GM18951 (cell line): ENCODE data around the gene SNX12.
A peak's percentile ranks its signal among the peaks of the same experiment; 100 is the strongest.

ENCODE experiments used
- POLR2A ChIP-seq: IDR thresholded peaks from 4 replicates; pipeline ENCODE4 v1.6.1; 2011; ENCODE audit warnings: mild to moderate bottlenecking; ENCODE audit not compliant: insufficient read length, insufficient read depth; ENCODE audit errors: extremely low read depth
- in situ Hi-C: fragments of 300-500 bp; cut with MboI; formaldehyde crosslinking; loops from one replicate; pipeline ENCODE4 v1.12.0; 2022; ENCODE audit warnings: low sequenced_read_pairs, mixed read lengths, inconsistent platforms; ENCODE audit not compliant: unreplicated experiment

The SNX12 gene

DNA sequence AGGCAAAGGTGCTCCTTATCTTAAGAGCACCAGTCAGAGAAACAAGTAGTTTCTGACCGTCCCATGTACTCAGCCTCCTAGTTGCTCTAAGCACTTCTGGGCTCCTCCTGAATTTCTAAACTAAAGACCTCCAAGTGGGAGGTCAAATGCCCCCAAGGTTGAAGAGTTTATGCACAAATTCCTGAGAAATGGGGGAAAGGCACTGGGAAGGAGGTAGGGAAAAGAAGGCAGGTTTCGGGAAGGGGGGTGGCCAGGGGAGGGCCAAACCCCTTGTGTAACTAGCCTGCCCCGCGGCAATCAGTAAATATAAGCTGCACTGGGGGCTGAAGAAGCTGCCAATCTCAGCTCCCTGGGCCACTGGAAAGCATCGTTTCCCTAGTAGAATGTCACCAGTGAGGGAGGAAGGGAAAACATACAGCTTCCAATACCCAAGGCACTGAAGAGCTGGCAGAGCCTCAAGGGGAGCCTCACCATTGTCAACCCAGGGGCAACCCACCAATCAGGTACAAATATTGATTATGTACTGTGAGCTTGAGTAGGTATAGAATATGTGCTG is 30.9 kb upstream of the SNX12 start:
- in situ Hi-C loops, result no loop called here
- no peak for TF ChIP-seq POLR2A

- in situ Hi-C loops, result no loop called here
- TF ChIP-seq POLR2A, result no peak
Observed at GRCh38 chrX:71098302-71098701, 30.2 kb upstream of the SNX12 start.

- no peak for TF ChIP-seq POLR2A
- in situ Hi-C loops, result no loop called here
Observed at GRCh38 chrX:71096760-71097032, 28.6 kb upstream of the SNX12 start.

GRCh38 chrX:71095981-71096759 is 28.0 kb upstream of the SNX12 start:
- TF ChIP-seq POLR2A, result no peak
- in situ Hi-C loops, result no loop called here

DNA sequence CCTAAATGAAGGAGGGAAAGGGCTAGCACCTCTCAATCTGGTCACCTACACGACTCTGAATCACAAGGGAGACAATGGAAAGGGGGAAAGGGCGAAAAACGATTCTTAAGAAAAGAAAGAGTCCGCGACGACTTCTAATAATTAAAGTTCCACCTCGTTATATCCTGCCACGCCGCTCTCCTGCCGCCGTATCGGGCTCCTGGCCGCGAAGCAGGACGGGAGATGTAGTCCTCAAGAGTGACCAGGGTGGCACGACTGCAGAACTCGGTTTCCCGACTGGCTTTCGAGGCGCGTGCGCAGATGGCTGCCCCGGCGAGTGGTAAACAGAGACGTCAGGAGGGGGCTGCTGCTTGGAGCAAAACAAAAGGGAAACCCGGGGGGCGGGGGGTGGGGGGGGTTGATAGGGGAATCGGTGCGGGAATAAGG is 27.4 kb upstream of the SNX12 start, which contains the start of gene FOXO4:
FOXO4 (plus strand) TSS at position 297 of the 426 bp plus-strand sequence. CDS start 678 bp downstream, outside the sequence.
- in situ Hi-C loops, result no loop called here

DNA sequence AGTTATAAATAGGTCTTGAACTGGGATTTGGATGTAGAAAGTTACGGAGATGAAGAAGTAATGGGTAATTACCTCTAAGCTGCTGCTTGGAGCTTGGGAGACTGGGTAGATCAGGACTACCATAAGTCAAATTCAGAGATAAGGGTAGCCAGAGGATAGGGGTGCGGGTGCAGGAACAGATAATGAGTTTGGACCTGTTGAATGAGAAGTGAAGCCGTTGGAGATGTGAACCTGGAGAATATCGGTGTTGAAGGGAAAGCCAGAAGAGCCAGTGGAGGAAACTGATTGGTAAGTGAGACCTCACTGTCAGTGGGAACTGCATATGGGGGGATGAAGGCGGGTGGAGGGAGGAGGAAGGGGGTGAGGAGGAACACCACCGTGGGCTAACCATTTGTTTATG is 26.9 kb upstream of the SNX12 start:
- in situ Hi-C loops, result no loop called here
- TF ChIP-seq POLR2A, result no peak

More for the DNA sequence above, 27.4 kb upstream of the SNX12 start, which contains the start of gene FOXO4:
- TF ChIP-seq POLR2A, result peak; percentile 57

GRCh38 chrX:71091263-71091662 is 23.1 kb upstream of the SNX12 start:
- in situ Hi-C loops, result no loop called here
- no peak for TF ChIP-seq POLR2A

- TF ChIP-seq POLR2A, result no peak
- in situ Hi-C loops, result no loop called here
Observed at GRCh38 chrX:71085900-71086299, 17.8 kb upstream of the SNX12 start.

DNA sequence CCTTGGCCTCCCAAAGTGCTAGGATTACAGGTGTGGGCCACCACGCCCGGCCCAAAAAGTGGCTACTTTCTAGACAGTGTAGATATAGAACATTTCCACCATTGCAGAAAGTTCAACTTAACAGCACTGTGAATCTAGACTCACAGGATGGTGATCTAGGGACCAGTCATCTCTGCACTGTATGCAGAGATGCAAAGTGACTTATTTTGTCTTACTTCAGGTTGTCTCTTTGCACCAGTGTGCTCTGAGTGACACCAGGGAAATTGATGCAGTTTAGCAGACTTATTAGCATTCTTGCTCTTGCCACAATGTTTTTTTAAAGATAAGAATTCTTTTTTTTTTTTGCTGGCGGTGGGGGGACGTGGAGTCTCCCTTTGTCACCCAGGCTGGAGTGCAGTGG is 14.7 kb upstream of the SNX12 start:
- in situ Hi-C loops, result no loop called here
- TF ChIP-seq POLR2A, result no peak

DNA sequence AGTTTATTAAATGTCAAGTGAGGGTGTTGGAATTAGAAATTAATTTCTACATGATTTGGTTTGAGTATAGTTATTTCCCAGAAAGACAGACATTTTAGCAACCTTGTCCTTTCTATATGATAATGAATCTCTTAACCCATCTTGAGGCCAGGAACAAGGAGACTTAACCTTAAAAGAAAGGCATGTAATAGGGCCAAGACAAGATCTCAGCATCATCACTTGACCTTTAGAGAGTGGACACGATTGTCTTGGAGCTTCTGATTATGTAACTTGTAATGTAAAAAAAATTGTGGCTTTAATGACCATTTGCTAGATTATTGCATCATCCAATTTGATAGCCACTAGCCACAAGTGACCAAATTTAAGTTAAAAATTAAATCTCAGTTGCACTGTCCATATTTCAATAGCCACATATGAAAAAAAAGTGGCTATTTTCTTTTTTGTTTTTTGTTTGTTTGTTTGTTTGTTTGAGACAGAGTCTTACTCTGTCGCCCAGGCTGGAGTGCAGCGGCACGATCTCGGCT is 14.1 kb upstream of the SNX12 start:
- TF ChIP-seq POLR2A, result no peak
- in situ Hi-C loops, result no loop called here

- in situ Hi-C loops, result no loop called here
- no peak for TF ChIP-seq POLR2A
Observed at GRCh38 chrX:71081330-71082123, 13.4 kb upstream of the SNX12 start.

GRCh38 chrX:71070531-71070930 is 2.4 kb upstream of the SNX12 start:
- in situ Hi-C loops, result no loop called here
- TF ChIP-seq POLR2A, result no peak

DNA sequence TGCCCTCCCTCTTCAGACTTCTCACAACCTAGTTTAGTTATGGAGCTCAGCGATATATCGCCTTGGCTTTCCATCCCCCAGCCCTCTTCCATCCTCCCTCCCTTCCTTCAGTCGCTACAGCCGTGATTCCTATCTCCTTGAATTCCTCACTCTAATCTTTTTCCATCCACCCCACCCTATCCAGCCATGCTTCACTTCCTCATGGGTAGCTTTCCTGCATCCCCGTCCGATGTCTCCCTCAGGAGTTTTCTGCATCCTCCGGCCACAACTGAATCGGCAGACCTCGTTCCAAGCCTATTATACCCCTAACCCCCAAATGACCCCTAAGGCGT is 456 bp downstream of the SNX12 start:
- in situ Hi-C loops, result no loop called here
- no peak for TF ChIP-seq POLR2A
